HepG2 (cell line): Measurements from ENCODE around the gene OTUB2. TPM values are rescaled to one million over a fixed set of nuclear protein-coding genes. Genes with fewer than 3 reads are reported as not detected.

Experiments
- AKNA ChIP-seq: sonication (generic); formaldehyde crosslinking; IDR thresholded peaks from 2 replicates; pipeline ENCODE4 v1.4.0; 2020; ENCODE audit warnings: missing genetic modification reagents, borderline replicate concordance
- FOXP4 ChIP-seq: sonication (generic); formaldehyde crosslinking; IDR thresholded peaks from 2 replicates; pipeline ENCODE4 v1.4.0; 2020; ENCODE audit warnings: missing genetic modification reagents
- MTF1 ChIP-seq: sonication (generic); formaldehyde crosslinking; IDR thresholded peaks from 2 replicates; pipeline ENCODE4 v1.5.0; 2020; ENCODE audit warnings: missing genetic modification reagents
- NFE2 ChIP-seq: sonication (generic); formaldehyde crosslinking; IDR thresholded peaks from 2 replicates; pipeline ENCODE4 v1.4.0; 2020; ENCODE audit warnings: missing genetic modification reagents
- NFKB2 ChIP-seq: sonication (generic); formaldehyde crosslinking; IDR thresholded peaks from 2 replicates; pipeline ENCODE4 v1.4.0; 2020; ENCODE audit warnings: missing genetic modification reagents, borderline replicate concordance
- SALL2 ChIP-seq: sonication (generic); formaldehyde crosslinking; IDR thresholded peaks from 2 replicates; pipeline ENCODE4 v1.8.1; 2023; ENCODE audit warnings: mild to moderate bottlenecking, missing genetic modification reagents, inconsistent platforms
- SRSF4 ChIP-seq: fragments of 200-400 bp; formaldehyde crosslinking; IDR thresholded peaks from one replicate; pipeline ENCODE4 v1.6.1; 2018; ENCODE audit warnings: mild to moderate bottlenecking, low read depth, low read length, moderate library complexity; ENCODE audit not compliant: poor library complexity, severe bottlenecking
- TOPORS ChIP-seq: sonication (generic); formaldehyde crosslinking; IDR thresholded peaks from 2 replicates; pipeline ENCODE4 v1.8.0; 2023; ENCODE audit warnings: mild to moderate bottlenecking, missing genetic modification reagents
- TP53 ChIP-seq: sonication (generic); formaldehyde crosslinking; conservative IDR thresholded peaks from 2 replicates; pipeline ENCODE4 v1.4.0; 2020; ENCODE audit warnings: missing genetic modification reagents
- TSC22D2 ChIP-seq: sonication (generic); formaldehyde crosslinking; IDR thresholded peaks from 2 replicates; pipeline ENCODE4 v1.5.1; 2020; ENCODE audit warnings: missing genetic modification reagents, mild to moderate bottlenecking, borderline replicate concordance
- ZFYVE20 ChIP-seq: sonication (generic); formaldehyde crosslinking; IDR thresholded peaks from 2 replicates; pipeline ENCODE4 v1.8.0; 2023; ENCODE audit warnings: low read depth, mild to moderate bottlenecking, moderate library complexity, missing genetic modification reagents, borderline replicate concordance
- ZNF136 ChIP-seq: sonication (generic); formaldehyde crosslinking; IDR thresholded peaks from 2 replicates; pipeline ENCODE4 v1.8.1; 2022; ENCODE audit warnings: low read depth, mild to moderate bottlenecking, moderate library complexity, missing genetic modification reagents
- ZNF142 ChIP-seq: sonication (generic); formaldehyde crosslinking; IDR thresholded peaks from 2 replicates; pipeline ENCODE4 v1.4.0; 2020; ENCODE audit warnings: missing genetic modification reagents
- ZNF761 ChIP-seq: sonication (generic); formaldehyde crosslinking; conservative IDR thresholded peaks from 2 replicates; pipeline ENCODE4 v1.4.0; 2020; ENCODE audit warnings: mild to moderate bottlenecking, missing genetic modification reagents
- ZNF775 ChIP-seq: sonication (generic); formaldehyde crosslinking; IDR thresholded peaks from 2 replicates; pipeline ENCODE4 v1.4.0; 2020; ENCODE audit warnings: missing genetic modification reagents, mild to moderate bottlenecking, moderate library complexity, borderline replicate concordance
- polyA plus RNA-seq, 8 experiments: library from polyadenylated mRNA; depleted of rRNA in 3 of 8; stranded (reverse) in 7 of 8; unstranded in 1 of 8; fragments of >200 nt; fragmentation: Illumina TruSeq in 4 of 8; extraction: Trizol in 4 of 8; gene quantifications; 2 replicates each; pipeline versions ENCODE4 v1.2.1 to v1.2.3, GENCODE V29; 2011 to 2016; ENCODE audit warnings: low read depth in 4 of 8, missing spikeins in 1 of 8, mixed read lengths in 1 of 8; ENCODE audit not compliant: insufficient read depth in 1 of 8
- total RNA-seq, 5 experiments: library from RNA; depleted of rRNA; stranded (reverse); fragments of >200 nt; fragmentation: Illumina TruSeq; extraction: Trizol; gene quantifications; 2 replicates each; pipeline ENCODE4 v1.2.3, GENCODE V29; 2016; ENCODE audit warnings: low read depth in 1 of 5

Gene OTUB2
- total and polyA plus RNA-seq, 2 of the 13 experiments (the other 11 are each of a cell fraction or from before 2014, with no cell fraction given): 2.2 to 2.4 TPM

GRCh38 chr14:94022532-94023411, 3.4 kb upstream of the OTUB2 start (continued):
- TF ChIP-seq AKNA (no peak), FOXP4 (CRISPR knock-in tag) (no peak), SRSF4 (no peak), NFE2 (CRISPR knock-in tag) (no peak), ZNF142 (CRISPR knock-in tag) (0 out of 2 replicates have a peak, but pooled peaks have one; percentile 41), TSC22D2 (no peak), TOPORS (CRISPR knock-in tag) (no peak), SALL2 (CRISPR knock-in tag) (no peak; the same call in 1 of the 2 replicates), MTF1 (no peak), ZNF775 (CRISPR knock-in tag) (no peak), ZFYVE20 (CRISPR knock-in tag) (no peak), NFKB2 (CRISPR knock-in tag) (no peak), ZNF136 (CRISPR knock-in tag) (no peak), ZNF761 (CRISPR knock-in tag) (no peak), TP53 (no peak)
